Measurements from ENCODE around the gene TFPT.

TFPT gene

DNA sequence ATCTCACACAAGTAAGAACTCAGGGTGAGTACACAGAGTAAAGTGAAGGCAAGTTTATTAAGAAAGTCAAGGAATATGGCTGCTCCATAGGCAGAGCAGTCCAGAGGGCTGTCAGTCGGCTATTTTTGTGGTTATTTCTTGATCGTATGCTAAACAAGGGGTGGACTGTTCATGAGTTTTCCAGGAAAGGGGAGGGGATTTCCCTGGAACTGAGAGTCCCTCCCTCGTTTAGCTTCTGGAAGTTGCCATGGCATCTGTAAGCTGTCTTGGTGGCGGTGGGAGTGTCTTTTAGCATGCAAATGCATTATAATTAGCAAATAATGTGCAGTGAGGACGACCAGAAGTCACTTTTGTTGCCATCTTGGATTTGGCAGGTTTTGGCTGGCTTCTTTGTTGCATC, 46.0 kb downstream of the TFPT start:
- no peak for DNase-seq

DNA sequence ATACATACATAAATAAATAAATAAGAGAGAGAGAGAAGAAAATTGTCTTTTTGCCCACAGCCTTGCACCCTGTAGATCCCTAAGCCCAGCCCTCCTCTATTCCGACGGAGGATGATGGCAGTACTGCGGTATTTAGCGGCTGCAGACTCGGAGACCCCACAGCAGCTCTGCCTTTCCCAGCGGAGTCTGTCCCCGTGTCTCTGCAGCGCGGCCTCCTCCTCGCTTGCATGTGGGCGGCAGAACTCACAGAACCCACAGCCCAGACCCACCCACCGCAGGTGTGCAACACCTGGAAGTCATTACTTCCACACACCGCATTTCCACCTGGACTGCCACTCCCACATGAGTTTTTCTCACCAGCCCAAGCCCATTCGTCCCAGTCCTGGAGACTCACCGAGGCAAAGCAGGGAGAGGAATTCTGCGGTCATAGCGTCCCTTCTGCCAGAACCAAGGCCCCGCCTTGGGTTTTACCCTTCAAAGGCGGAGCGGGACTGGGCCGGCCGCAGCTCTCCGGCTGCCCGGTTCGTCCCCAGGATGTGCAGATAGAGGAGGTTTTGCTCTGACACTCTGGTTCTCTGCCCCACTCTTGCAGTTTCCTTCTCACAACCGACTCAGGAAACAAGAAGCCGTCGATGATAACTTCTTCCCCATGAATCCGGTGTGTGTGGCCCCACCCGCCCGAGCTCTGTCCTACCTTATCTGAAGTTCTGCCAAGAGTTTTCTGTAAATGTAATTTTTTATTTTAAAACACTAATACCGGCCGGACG, 51.9 kb downstream of the TFPT start, which contains the start of gene VSTM1:
VSTM1 (minus strand) TSS at position 548 of the 767 bp plus-strand sequence; CDS start at position 428, 120 bp downstream.
- DNase-seq: no peak

DNA sequence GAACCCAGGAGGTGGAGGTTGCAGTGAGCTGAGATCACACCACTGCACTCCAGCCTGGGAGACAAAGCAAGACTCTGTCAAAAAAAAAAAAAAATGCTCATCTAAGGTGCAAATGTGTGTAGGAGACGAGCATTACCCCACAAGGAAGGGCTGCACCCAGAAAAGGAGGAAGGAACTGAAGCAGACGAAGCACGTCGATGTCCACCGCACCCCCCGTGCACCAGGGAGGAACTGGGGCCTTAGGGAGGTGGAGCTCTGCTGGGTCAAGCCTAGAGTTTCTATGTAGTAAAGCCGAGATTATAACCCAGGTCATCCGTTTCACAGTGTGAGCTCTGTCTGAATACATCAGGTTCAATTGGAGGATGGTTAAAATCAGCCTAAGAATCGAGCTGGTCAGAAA, 52.8 kb downstream of the TFPT start:
- DNase-seq: no peak

Data from GOT3 (cell line).